OCI-LY7 (cell line): ENCODE results near the gene JMJD4. TPM values are rescaled to one million over a fixed set of nuclear protein-coding genes. Genes with fewer than 3 reads are reported as not detected.

ENCODE experiments used
- BruUV-seq: library from RNA; stranded (reverse); fragments of 400-500 nt; replicated peaks from 2 replicates; lab custom pipeline; 2021; lab: Mats Ljungman, UMichigan
- CTCF ChIA-PET: fragments of 300-600 bp; sonication (Branson Sonifier 250); formaldehyde crosslinking; loops from one replicate; lab custom pipeline; 2022; ENCODE audit warnings: antibody characterized with exemption; ENCODE audit not compliant: unreplicated experiment; lab: Charles Lee
- POLR2A ChIA-PET: fragments of 300-600 bp; sonication (Branson Sonifier 250); formaldehyde crosslinking; loops from one replicate; lab custom pipeline; 2022; ENCODE audit warnings: antibody characterized with exemption; lab: Charles Lee
- DNase-seq: peaks from one replicate; pipeline ENCODE4 v3.0.0-alpha.2; 2015; ENCODE audit warnings: low spot score
- H2AFZ ChIP-seq: fragments of 200-600 bp; sonication (generic), shearing (Covaris generic); 2 replicates; pipeline ENCODE4 v1.6.1; 2014; ENCODE audit warnings: mild to moderate bottlenecking, antibody characterized with exemption, low read length, moderate library complexity
- H3K27ac ChIP-seq: fragments of 200-600 bp; sonication (generic); 2 replicates; pipeline ENCODE4 v1.5.1; 2014; ENCODE audit warnings: mixed run types, low read depth, mild to moderate bottlenecking, moderate library complexity, low read length, inconsistent platforms; ENCODE audit not compliant: poor library complexity, severe bottlenecking
- H3K36me3 ChIP-seq: fragments of 200-600 bp; sonication (generic); 2 replicates; pipeline ENCODE4 v1.6.1; 2014; ENCODE audit warnings: mild to moderate bottlenecking, antibody characterized with exemption, low read length, moderate library complexity, mixed read lengths; ENCODE audit not compliant: insufficient read depth
- H3K4me1 ChIP-seq: fragments of 200-600 bp; sonication (generic); 2 replicates; pipeline ENCODE4 v1.5.1; 2014; ENCODE audit warnings: mild to moderate bottlenecking, low read length; ENCODE audit not compliant: insufficient read depth, poor library complexity, severe bottlenecking
- H3K4me2 ChIP-seq: fragments of 200-600 bp; sonication (generic); 2 replicates; pipeline ENCODE4 v1.6.1; 2014; ENCODE audit warnings: mild to moderate bottlenecking, low read length
- H3K4me3 ChIP-seq: fragments of 200-600 bp; sonication (generic); 2 replicates; pipeline ENCODE4 v1.5.1; 2014; ENCODE audit warnings: mild to moderate bottlenecking, low read depth, low read length; ENCODE audit not compliant: poor library complexity, severe bottlenecking
- H3K79me2 ChIP-seq: fragments of 200-600 bp; sonication (generic); 2 replicates; pipeline ENCODE4 v1.6.1; 2016; ENCODE audit warnings: low read depth, mild to moderate bottlenecking, low read length, moderate library complexity, mixed read lengths; ENCODE audit not compliant: insufficient read depth
- H3K9me2 ChIP-seq: fragments of 200-600 bp; sonication (generic); 2 replicates; pipeline ENCODE4 v1.6.1; 2016; ENCODE audit warnings: mild to moderate bottlenecking, low read length, mixed read lengths; ENCODE audit not compliant: insufficient read depth
- H3K9me3 ChIP-seq: fragments of 200-600 bp; sonication (generic); 2 replicates; pipeline ENCODE4 v1.6.1; 2014; ENCODE audit warnings: mild to moderate bottlenecking, mixed run types, low read length, mixed read lengths
- H4K20me1 ChIP-seq: fragments of 200-600 bp; sonication (generic); 2 replicates; pipeline ENCODE4 v1.6.1; 2014; ENCODE audit warnings: mild to moderate bottlenecking, antibody characterized with exemption, low read length, moderate library complexity, mixed read lengths; ENCODE audit not compliant: insufficient read depth
- EZH2phosphoT487 ChIP-seq: fragments of 200-600 bp; sonication (generic); IDR thresholded peaks from 2 replicates; pipeline ENCODE4 v1.6.1; 2018; ENCODE audit warnings: low read depth, borderline replicate concordance, mild to moderate bottlenecking, mixed run types, antibody characterized with exemption, low read length, moderate library complexity, mixed read lengths
- intact Hi-C: fragments of 100-400 bp; cut with micrococcal nuclease; formaldehyde crosslinking; loops from one replicate; pipeline ENCODE4 v1.10.0; 2022; ENCODE audit not compliant: unreplicated experiment
- total RNA-seq, 2 experiments: library from RNA; depleted of rRNA in 1 of 2; stranded (reverse); fragments of >200 nt in 1 of 2; shearing (Covaris generic) in 1 of 2; gene quantifications; 2 replicates each; pipeline ENCODE4 v1.2.3, GENCODE V29; 2014 to 2022
- TF ChIP-seq, protein P1 (sequence below): fragments of 200-600 bp; sonication (generic); conservative IDR thresholded peaks from 2 replicates; pipeline ENCODE4 v1.5.1; 2014; ENCODE audit warnings: mild to moderate bottlenecking, antibody characterized with exemption, low read length, moderate library complexity, mixed read lengths

Gene JMJD4
- total RNA-seq, 2 experiments from 2014 or later, result 27.8 to 41.8 TPM

GRCh38 chr1:227766653-227767277, 31.7 kb upstream of the JMJD4 start:
- Histone ChIP-seq H3K4me2 (no peak overlapping the region), H3K36me3 (peaks cover 44% of the 10 kb centered on the region), H3K27ac (no peak overlapping the region), H3K4me3 (no peak overlapping the region), H3K9me3 (no peaks in the 10 kb centered on the region), H3K4me1 (peaks cover 4% of the 10 kb centered on the region), H3K79me2 (no peaks in the 10 kb centered on the region), H2AFZ (no peak overlapping the region), H3K9me2 (no peaks in the 10 kb centered on the region), H4K20me1 (no peaks in the 10 kb centered on the region)
- ChIA-PET CTCF (no interaction called here), POLR2A (no interaction called here)
- intact Hi-C loops, result no loop called here
- no peak for DNase-seq
- no peak for TF ChIP-seq EZH2phosphoT487
- TF ChIP-seq, protein P1, sequence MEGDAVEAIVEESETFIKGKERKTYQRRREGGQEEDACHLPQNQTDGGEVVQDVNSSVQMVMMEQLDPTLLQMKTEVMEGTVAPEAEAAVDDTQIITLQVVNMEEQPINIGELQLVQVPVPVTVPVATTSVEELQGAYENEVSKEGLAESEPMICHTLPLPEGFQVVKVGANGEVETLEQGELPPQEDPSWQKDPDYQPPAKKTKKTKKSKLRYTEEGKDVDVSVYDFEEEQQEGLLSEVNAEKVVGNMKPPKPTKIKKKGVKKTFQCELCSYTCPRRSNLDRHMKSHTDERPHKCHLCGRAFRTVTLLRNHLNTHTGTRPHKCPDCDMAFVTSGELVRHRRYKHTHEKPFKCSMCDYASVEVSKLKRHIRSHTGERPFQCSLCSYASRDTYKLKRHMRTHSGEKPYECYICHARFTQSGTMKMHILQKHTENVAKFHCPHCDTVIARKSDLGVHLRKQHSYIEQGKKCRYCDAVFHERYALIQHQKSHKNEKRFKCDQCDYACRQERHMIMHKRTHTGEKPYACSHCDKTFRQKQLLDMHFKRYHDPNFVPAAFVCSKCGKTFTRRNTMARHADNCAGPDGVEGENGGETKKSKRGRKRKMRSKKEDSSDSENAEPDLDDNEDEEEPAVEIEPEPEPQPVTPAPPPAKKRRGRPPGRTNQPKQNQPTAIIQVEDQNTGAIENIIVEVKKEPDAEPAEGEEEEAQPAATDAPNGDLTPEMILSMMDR, result no peak
- BruUV-seq, result no TSS peak

DNA sequence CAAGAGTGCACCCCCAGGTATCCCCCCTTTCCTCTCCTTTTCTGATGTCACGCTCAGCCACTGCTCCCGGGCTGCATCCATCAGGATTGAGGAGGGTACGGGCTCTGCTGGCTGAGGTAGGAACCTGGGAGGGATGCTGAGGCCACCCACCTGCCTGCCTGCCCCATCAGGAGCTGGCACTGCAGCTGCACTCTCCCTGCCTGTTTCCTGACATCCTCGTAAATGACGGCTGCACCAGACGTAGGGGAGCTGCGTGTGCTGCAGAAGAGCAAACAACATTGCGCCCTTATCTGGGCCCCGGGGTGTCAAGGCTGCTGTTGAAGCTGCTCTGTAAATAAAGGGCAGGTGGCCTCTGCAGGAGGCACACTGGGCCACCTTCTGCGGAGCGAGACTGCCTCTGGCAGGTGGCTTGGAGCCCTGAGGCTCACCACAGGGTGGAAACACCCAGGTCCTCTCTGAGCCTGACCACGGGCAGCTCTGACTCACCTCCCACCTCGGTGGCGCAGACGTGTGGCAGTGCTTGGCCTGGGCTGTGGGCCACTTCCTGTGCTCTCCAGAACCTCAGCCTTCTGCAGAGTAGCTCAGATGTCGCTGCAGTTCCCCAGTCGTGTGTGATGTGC, 31.0 kb upstream of the JMJD4 start:
- Histone ChIP-seq H3K4me1 (peaks cover 4% of the 10 kb centered on the region), H2AFZ (no peak overlapping the region), H3K9me2 (no peaks in the 10 kb centered on the region), H4K20me1 (no peaks in the 10 kb centered on the region), H3K79me2 (no peaks in the 10 kb centered on the region), H3K4me3 (no peak overlapping the region), H3K27ac (no peak overlapping the region), H3K36me3 (peaks cover 51% of the 10 kb centered on the region), H3K9me3 (no peaks in the 10 kb centered on the region), H3K4me2 (no peak overlapping the region)
- ChIA-PET POLR2A (interaction anchor here (0.9 kb wide), 1 partner anchor 12 kb away, joined by 3 read pairs; no protein-coding TSS in a partner anchor), CTCF (no interaction called here)
- no peak for DNase-seq
- intact Hi-C loops, result no loop called here
- no TSS peak for BruUV-seq
- TF ChIP-seq, protein P1, result no peak
- no peak for TF ChIP-seq EZH2phosphoT487
